ENCODE results near the gene CAMK2D. TPM values are rescaled to one million over a fixed set of nuclear protein-coding genes. Genes with fewer than 3 reads are reported as not detected.

The CAMK2D gene
- total RNA-seq, 2 experiments from 2014 or later, result 61.5 to 62.3 TPM

Other genes starting within 250 kb of the CAMK2D start
- gene ARSJ, start 217.9 kb upstream of the CAMK2D start, total RNA-seq, result not detected